HEK293 (cell line): ENCODE measurements around the gene C1orf35.
A peak's percentile ranks its signal among the peaks of the same experiment; 100 is the strongest.

Experiments used
- BCL11B ChIP-seq: fragments of 450-650 bp; formaldehyde crosslinking; IDR thresholded peaks from 2 replicates; pipeline ENCODE4 v1.5.1; 2016; ENCODE audit warnings: low read depth, missing biosample characterization, missing genetic modification characterization
- EGR2 ChIP-seq: fragments of 450-650 bp; formaldehyde crosslinking; IDR thresholded peaks from 2 replicates; pipeline ENCODE4 v1.5.1; 2016; ENCODE audit warnings: low read depth, missing biosample characterization, missing genetic modification characterization
- GLIS1 ChIP-seq: fragments of 450-650 bp; formaldehyde crosslinking; IDR thresholded peaks from 2 replicates; pipeline ENCODE4 v1.5.1; 2016; ENCODE audit warnings: missing biosample characterization, missing genetic modification characterization
- KLF10 ChIP-seq: fragments of 450-650 bp; IDR thresholded peaks from 2 replicates; pipeline ENCODE4 v1.5.1; 2018; ENCODE audit warnings: missing biosample characterization, mild to moderate bottlenecking, missing genetic modification characterization
- KLF8 ChIP-seq: fragments of 450-650 bp; formaldehyde crosslinking; IDR thresholded peaks from 2 replicates; pipeline ENCODE4 v1.5.1; 2016; ENCODE audit warnings: missing biosample characterization, missing genetic modification characterization
- MYNN ChIP-seq: fragments of 450-650 bp; formaldehyde crosslinking; IDR thresholded peaks from 2 replicates; pipeline ENCODE4 v1.5.1; 2016; ENCODE audit warnings: missing biosample characterization, missing genetic modification characterization, borderline replicate concordance
- OVOL3 ChIP-seq: fragments of 450-650 bp; formaldehyde crosslinking; IDR thresholded peaks from 2 replicates; pipeline ENCODE4 v1.5.1; 2016; ENCODE audit warnings: missing biosample characterization, missing genetic modification characterization
- SETDB1 ChIP-seq: IDR thresholded peaks from one replicate; pipeline ENCODE4 v1.6.1; 2017; ENCODE audit warnings: mild to moderate bottlenecking, low read length, moderate library complexity, mixed read lengths; ENCODE audit not compliant: insufficient read length
- SP7 ChIP-seq: fragments of 450-650 bp; formaldehyde crosslinking; IDR thresholded peaks from 2 replicates; pipeline ENCODE4 v1.5.1; 2016; ENCODE audit warnings: missing biosample characterization, missing genetic modification characterization
- TSHZ1 ChIP-seq: fragments of 450-650 bp; formaldehyde crosslinking; IDR thresholded peaks from 2 replicates; pipeline ENCODE4 v1.5.1; 2016; ENCODE audit warnings: missing biosample characterization, missing genetic modification characterization, borderline replicate concordance
- YY1 ChIP-seq: fragments of 450-650 bp; formaldehyde crosslinking; IDR thresholded peaks from 2 replicates; pipeline ENCODE4 v1.5.1; 2018; ENCODE audit warnings: missing biosample characterization, missing genetic modification characterization
- ZBTB1 ChIP-seq: fragments of 450-650 bp; formaldehyde crosslinking; IDR thresholded peaks from 2 replicates; pipeline ENCODE4 v1.5.1; 2016; ENCODE audit warnings: missing biosample characterization, missing genetic modification characterization
- ZBTB44 ChIP-seq: fragments of 450-650 bp; IDR thresholded peaks from 2 replicates; pipeline ENCODE4 v1.5.1; 2018; ENCODE audit warnings: missing biosample characterization, mild to moderate bottlenecking, missing genetic modification characterization
- ZNF140 ChIP-seq: fragments of 450-650 bp; formaldehyde crosslinking; IDR thresholded peaks from 2 replicates; pipeline ENCODE4 v1.5.1; 2016; ENCODE audit warnings: missing biosample characterization, missing genetic modification characterization
- ZNF184 ChIP-seq: fragments of 450-650 bp; IDR thresholded peaks from 2 replicates; pipeline ENCODE4 v1.5.1; 2018; ENCODE audit warnings: missing biosample characterization, mild to moderate bottlenecking, missing genetic modification characterization
- ZNF2 ChIP-seq: fragments of 450-650 bp; formaldehyde crosslinking; IDR thresholded peaks from 2 replicates; pipeline ENCODE4 v1.5.1; 2016; ENCODE audit warnings: missing biosample characterization, missing genetic modification characterization
- ZNF211 ChIP-seq: fragments of 450-650 bp; formaldehyde crosslinking; IDR thresholded peaks from 2 replicates; pipeline ENCODE4 v1.5.1; 2016; ENCODE audit warnings: low read depth, missing biosample characterization, missing genetic modification characterization
- ZNF214 ChIP-seq: fragments of 450-650 bp; formaldehyde crosslinking; IDR thresholded peaks from 2 replicates; pipeline ENCODE4 v1.5.1; 2017; ENCODE audit warnings: missing biosample characterization, mild to moderate bottlenecking, missing genetic modification characterization, borderline replicate concordance
- ZNF239 ChIP-seq: fragments of 450-650 bp; formaldehyde crosslinking; IDR thresholded peaks from 2 replicates; pipeline ENCODE4 v1.5.1; 2016; ENCODE audit warnings: missing biosample characterization, missing genetic modification characterization
- ZNF26 ChIP-seq: fragments of 450-650 bp; formaldehyde crosslinking; IDR thresholded peaks from 2 replicates; pipeline ENCODE4 v1.5.1; 2016; ENCODE audit warnings: missing biosample characterization, missing genetic modification characterization
- ZNF302 ChIP-seq: fragments of 450-650 bp; formaldehyde crosslinking; IDR thresholded peaks from 2 replicates; pipeline ENCODE4 v1.5.1; 2016; ENCODE audit warnings: missing biosample characterization, missing genetic modification characterization, low read depth
- ZNF510 ChIP-seq: fragments of 450-650 bp; formaldehyde crosslinking; IDR thresholded peaks from 2 replicates; pipeline ENCODE4 v1.5.1; 2018; ENCODE audit warnings: mild to moderate bottlenecking, missing genetic modification characterization, missing biosample characterization; ENCODE audit not compliant: insufficient replicate concordance
- ZNF518A ChIP-seq: fragments of 450-650 bp; formaldehyde crosslinking; conservative IDR thresholded peaks from 2 replicates; pipeline ENCODE4 v1.5.1; 2016; ENCODE audit warnings: low read depth, missing biosample characterization, missing genetic modification characterization
- ZNF549 ChIP-seq: fragments of 450-650 bp; IDR thresholded peaks from 2 replicates; pipeline ENCODE4 v1.5.1; 2018; ENCODE audit warnings: missing biosample characterization, missing genetic modification characterization, mild to moderate bottlenecking, inconsistent platforms, moderate library complexity
- ZNF561 ChIP-seq: fragments of 450-650 bp; IDR thresholded peaks from 2 replicates; pipeline ENCODE4 v1.5.1; 2018; ENCODE audit warnings: missing biosample characterization, missing genetic modification characterization, borderline replicate concordance
- ZNF623 ChIP-seq: fragments of 450-650 bp; formaldehyde crosslinking; IDR thresholded peaks from 2 replicates; pipeline ENCODE4 v1.5.1; 2016; ENCODE audit warnings: missing biosample characterization, missing genetic modification characterization
- ZNF626 ChIP-seq: fragments of 450-650 bp; sonication (Bioruptor Pico); formaldehyde crosslinking; IDR thresholded peaks from 2 replicates; pipeline ENCODE4 v1.5.1; 2018; ENCODE audit warnings: missing biosample characterization, missing genetic modification characterization, inconsistent platforms
- ZNF658 ChIP-seq: fragments of 450-650 bp; formaldehyde crosslinking; IDR thresholded peaks from 2 replicates; pipeline ENCODE4; 2016; ENCODE audit warnings: missing biosample characterization, missing genetic modification characterization
- ZNF660 ChIP-seq: fragments of 450-650 bp; IDR thresholded peaks from 2 replicates; pipeline ENCODE4 v1.5.1; 2018; ENCODE audit warnings: missing biosample characterization, mild to moderate bottlenecking, missing genetic modification characterization
- ZSCAN30 ChIP-seq: fragments of 450-650 bp; IDR thresholded peaks from 2 replicates; pipeline ENCODE4 v1.5.1; 2018; ENCODE audit warnings: missing biosample characterization, mild to moderate bottlenecking, missing genetic modification characterization, moderate library complexity
- ZXDB ChIP-seq: fragments of 450-650 bp; formaldehyde crosslinking; IDR thresholded peaks from 2 replicates; pipeline ENCODE4 v1.5.1; 2016; ENCODE audit warnings: missing biosample characterization, missing genetic modification characterization

The C1orf35 gene

GRCh38 chr1:228118040-228118439, 14.9 kb upstream of the C1orf35 start (continued):
- TF ChIP-seq TSHZ1 (tag by site-specific recombination): 0 out of 2 replicates have a peak, but pooled peaks have one; percentile 7
- TF ChIP-seq OVOL3 (tag by site-specific recombination): no peak
- TF ChIP-seq YY1 (tag by site-specific recombination): 0 out of 2 replicates have a peak, but pooled peaks have one; percentile 24
- TF ChIP-seq ZBTB44 (tag by site-specific recombination): no peak
- TF ChIP-seq ZNF302 (tag by site-specific recombination): no peak
- no peak for TF ChIP-seq ZNF26 (tag by site-specific recombination)
- no peak for TF ChIP-seq ZNF561 (tag by site-specific recombination)
- no peak for TF ChIP-seq MYNN (tag by site-specific recombination)
- TF ChIP-seq ZNF211: no peak
- peak; percentile 79; the same call in 1 of the 2 replicates for TF ChIP-seq ZNF184
- TF ChIP-seq ZNF239 (tag by site-specific recombination): no peak
- peak; percentile 48; the same call in 1 of the 2 replicates for TF ChIP-seq ZXDB (tag by site-specific recombination)
- TF ChIP-seq KLF8 (tag by site-specific recombination): peak; percentile 23; the same call in 1 of the 2 replicates
- TF ChIP-seq ZNF626: peak; percentile 97
- no peak for TF ChIP-seq EGR2 (tag by site-specific recombination)
- peak; percentile 49; the same call in 1 of the 2 replicates for TF ChIP-seq ZNF214 (tag by site-specific recombination)
- no peak for TF ChIP-seq ZNF140 (tag by site-specific recombination)
- peak; percentile 82 for TF ChIP-seq ZNF549 (tag by site-specific recombination)
- peak; percentile 56; the same call in 1 of the 2 replicates for TF ChIP-seq SP7 (tag by site-specific recombination)
- no peak for TF ChIP-seq ZNF658 (tag by site-specific recombination)
- TF ChIP-seq BCL11B (tag by site-specific recombination): no peak
- 0 out of 2 replicates have a peak, but pooled peaks have one; percentile 43 for TF ChIP-seq ZNF2 (tag by site-specific recombination)
- peak; percentile 73 for TF ChIP-seq ZNF518A (tag by site-specific recombination)
- TF ChIP-seq KLF10 (tag by site-specific recombination): no peak
- peak; percentile 100 for TF ChIP-seq SETDB1
- TF ChIP-seq ZNF660 (tag by site-specific recombination): no peak
- TF ChIP-seq GLIS1: no peak
- TF ChIP-seq ZSCAN30 (tag by site-specific recombination): no peak
- no peak for TF ChIP-seq ZNF623 (tag by site-specific recombination)
- no peak for TF ChIP-seq ZBTB1
- TF ChIP-seq ZNF510: peak; percentile 84
